Muscle of leg (tissue), 11 donors: Measurements from ENCODE around the gene SSX4B. TPM values are rescaled to one million over a fixed set of nuclear protein-coding genes. Genes with fewer than 3 reads are reported as not detected.
"Not testable (repeated sequence)": the region's sequence is repeated elsewhere in the genome, so short reads cannot be mapped to it uniquely, and the experiment has no call there.

Experiments used
- DNase-seq: peaks from one replicate; pipeline ENCODE4 v3.0.0; 2013
- H3K27ac ChIP-seq: one replicate; pipeline ENCODE4 v1.5.1; 2013; ENCODE audit warnings: mild to moderate bottlenecking, low read length, control low read depth
- H3K27me3 ChIP-seq: one replicate; pipeline ENCODE4 v1.6.1; 2013; ENCODE audit warnings: low read length; ENCODE audit not compliant: control insufficient read depth, insufficient read depth
- H3K36me3 ChIP-seq: one replicate; pipeline ENCODE4 v1.6.1; 2013; ENCODE audit warnings: low read length; ENCODE audit not compliant: control insufficient read depth, insufficient read depth
- H3K4me1 ChIP-seq: one replicate; pipeline ENCODE4 v1.6.1; 2013; ENCODE audit warnings: low read length; ENCODE audit not compliant: control insufficient read depth, insufficient read depth
- H3K4me3 ChIP-seq: one replicate; pipeline ENCODE4 v1.5.1; 2013; ENCODE audit warnings: low read length, control low read depth
- H3K9me3 ChIP-seq: replicated peaks from 2 replicates; pipeline ENCODE4 v1.6.1; 2013; ENCODE audit warnings: low read depth, low read length; ENCODE audit not compliant: control insufficient read depth
- WGBS: methylation state at CpG from one replicate; pipeline ENCODE4 v1.1.5; 2013; ENCODE audit warnings: missing lambda C conversion rate; ENCODE audit not compliant: insufficient coverage; 5-methylcytosine and 5-hydroxymethylcytosine counted together
- polyA plus RNA-seq, 8 donors: library from polyadenylated mRNA; unstranded; fragments of 120-200 nt; gene quantifications; one replicate each; pipeline versions ENCODE4 v1.2.1 to v1.2.3, GENCODE V29; 2013; ENCODE audit warnings: inconsistent platforms in 1 of 8, low replicate concordance in 1 of 8; ENCODE audit not compliant: insufficient read length in 8 of 8, insufficient read depth in 1 of 8
- total RNA-seq: library from RNA; stranded (reverse); fragments of 120-200 nt; gene quantifications from one replicate; pipeline ENCODE4 v1.2.4, GENCODE V29; 2013

The SSX4B gene
- total and polyA plus RNA-seq, 9 donors, result not detected

- DNase-seq, H3K36me3 ChIP-seq, H3K27me3 ChIP-seq, H3K4me1 ChIP-seq, H3K9me3 ChIP-seq, H3K27ac ChIP-seq, H3K4me3 ChIP-seq: not testable (repeated sequence)
- no CpG with 5 or more reads among the region's 4 CpGs for WGBS
These were observed 18.4 kb upstream of the SSX4B start for GRCh38 chrX:48430166-48430565.

- not testable (repeated sequence) for H3K4me1 ChIP-seq, H3K27me3 ChIP-seq, DNase-seq, H3K4me3 ChIP-seq, H3K36me3 ChIP-seq, H3K9me3 ChIP-seq, H3K27ac ChIP-seq
- no CpG with 5 or more reads among the region's 5 CpGs for WGBS
These were observed 17.8 kb upstream of the SSX4B start for GRCh38 chrX:48429606-48430005.

- not testable (repeated sequence) for H3K4me3 ChIP-seq, H3K9me3 ChIP-seq, DNase-seq, H3K36me3 ChIP-seq, H3K4me1 ChIP-seq, H3K27me3 ChIP-seq, H3K27ac ChIP-seq
- WGBS, result no CpG with 5 or more reads among the region's 12 CpGs
These were observed 15.4 kb upstream of the SSX4B start for GRCh38 chrX:48427027-48427716.

GRCh38 chrX:48397825-48398224, 13.9 kb downstream of the SSX4B start:
- not testable (repeated sequence) for H3K4me3 ChIP-seq, H3K9me3 ChIP-seq, H3K27me3 ChIP-seq, DNase-seq, H3K4me1 ChIP-seq, H3K27ac ChIP-seq, H3K36me3 ChIP-seq
- WGBS, result no CpG with 5 or more reads among the region's 1 CpG

GRCh38 chrX:48396931-48397330, 14.8 kb downstream of the SSX4B start:
- not testable (repeated sequence) for H3K27ac ChIP-seq, H3K4me3 ChIP-seq, DNase-seq, H3K27me3 ChIP-seq, H3K36me3 ChIP-seq, H3K4me1 ChIP-seq, H3K9me3 ChIP-seq
- WGBS, result no CpG with 5 or more reads among the region's 2 CpGs

- no CpG with 5 or more reads among the region's 16 CpGs for WGBS
- DNase-seq, H3K4me3 ChIP-seq: not testable (repeated sequence)
These were observed 28.5 kb downstream of the SSX4B start, which contains the start of gene SSX4 for GRCh38 chrX:48383239-48383638. Gene SSX4, plus strand, starts transcription at chrX:48383539. Its CDS starts 515 bp downstream, at chrX:48384054.

GRCh38 chrX:48370408-48370807, 41.4 kb downstream of the SSX4B start:
- not testable (repeated sequence) for H3K4me1 ChIP-seq, H3K9me3 ChIP-seq, DNase-seq, H3K4me3 ChIP-seq, H3K27me3 ChIP-seq, H3K27ac ChIP-seq, H3K36me3 ChIP-seq
- no CpG with 5 or more reads among the region's 8 CpGs for WGBS

More at GRCh38 chrX:48383239-48383638, 28.5 kb downstream of the SSX4B start, which contains the start of gene SSX4:
- not testable (repeated sequence) for H3K27ac ChIP-seq, H3K27me3 ChIP-seq, H3K36me3 ChIP-seq, H3K4me1 ChIP-seq, H3K9me3 ChIP-seq

GRCh38 chrX:48367717-48368408, 43.9 kb downstream of the SSX4B start:
- no CpG with 5 or more reads among the region's 12 CpGs for WGBS
- not testable (repeated sequence) for H3K4me3 ChIP-seq, DNase-seq, H3K27me3 ChIP-seq, H3K4me1 ChIP-seq, H3K27ac ChIP-seq, H3K36me3 ChIP-seq, H3K9me3 ChIP-seq

GRCh38 chrX:48359281-48359680, 52.5 kb downstream of the SSX4B start:
- H3K27ac ChIP-seq, H3K4me1 ChIP-seq, DNase-seq, H3K4me3 ChIP-seq, H3K36me3 ChIP-seq, H3K27me3 ChIP-seq, H3K9me3 ChIP-seq: not testable (repeated sequence)
- no CpG with 5 or more reads among the region's 6 CpGs for WGBS

- Histone ChIP-seq H3K36me3 (no peaks in the 10 kb centered on the region), H3K4me1 (no peaks in the 10 kb centered on the region), H3K4me3 (no peak overlapping the region), H3K9me3 (no peaks in the 10 kb centered on the region), H3K27ac (no peak overlapping the region), H3K27me3 (no peaks in the 10 kb centered on the region)
- WGBS, result 96% methylated on average over 3 of the region's 8 CpGs
- DNase-seq, result no peak
These were observed 54.1 kb downstream of the SSX4B start for GRCh38 chrX:48357681-48358080.
